ENCODE results near the gene SELENOW.
"Not testable (repeated sequence)": the region's sequence is repeated elsewhere in the genome, so short reads cannot be mapped to it uniquely, and the experiment has no call there.

SELENOW gene

GRCh38 chr19:47786566-47786965 lies 8.1 kb downstream of the SELENOW start:
- DNase-seq (ENCODE audit: low read depth), result no peak

- not testable (repeated sequence) for DNase-seq (ENCODE audit: low read depth)
Measured at GRCh38 chr19:47787307-47787706, 8.8 kb downstream of the SELENOW start.

GRCh38 chr19:47789811-47790210 lies 11.3 kb downstream of the SELENOW start:
- not testable (repeated sequence) for DNase-seq (ENCODE audit: low read depth)

- peak; percentile 76 for DNase-seq (ENCODE audit: low read depth)
Measured at GRCh38 chr19:47790398-47790814, 11.9 kb downstream of the SELENOW start.

GRCh38 chr19:47792616-47793015 lies 14.1 kb downstream of the SELENOW start:
- DNase-seq (ENCODE audit: low read depth), result no peak

GRCh38 chr19:47794526-47794925 lies 16.0 kb downstream of the SELENOW start:
- no peak for DNase-seq (ENCODE audit: low read depth)

- no peak for DNase-seq (ENCODE audit: low read depth)
Measured at GRCh38 chr19:47796785-47797184, 18.3 kb downstream of the SELENOW start.

GRCh38 chr19:47797996-47798903 lies 19.7 kb downstream of the SELENOW start:
- no peak for DNase-seq (ENCODE audit: low read depth)

- no peak for DNase-seq (ENCODE audit: low read depth)
Measured at GRCh38 chr19:47798904-47799266, 20.4 kb downstream of the SELENOW start.

GRCh38 chr19:47801270-47801669 lies 22.8 kb downstream of the SELENOW start:
- DNase-seq (ENCODE audit: low read depth), result no peak

GRCh38 chr19:47802521-47803043 lies 24.1 kb downstream of the SELENOW start:
- no peak for DNase-seq (ENCODE audit: low read depth)

- DNase-seq (ENCODE audit: low read depth), result not testable (repeated sequence)
Measured at GRCh38 chr19:47803148-47803547, 24.6 kb downstream of the SELENOW start.

- DNase-seq (ENCODE audit: low read depth), result not testable (repeated sequence)
Measured at GRCh38 chr19:47803671-47804070, 25.2 kb downstream of the SELENOW start.

- not testable (repeated sequence) for DNase-seq (ENCODE audit: low read depth)
Measured at GRCh38 chr19:47804451-47804850, 25.9 kb downstream of the SELENOW start, which contains the start of gene TPRX1. TPRX1 (minus strand) TSS chr19:47804551; CDS start chr19:47804539, 12 bp downstream.

- DNase-seq (ENCODE audit: low read depth), result no peak
Measured at GRCh38 chr19:47805313-47805712, 26.8 kb downstream of the SELENOW start.

- DNase-seq (ENCODE audit: low read depth), result no peak
Measured at GRCh38 chr19:47806435-47806834, 27.9 kb downstream of the SELENOW start.

- DNase-seq (ENCODE audit: low read depth), result peak; percentile 69
Measured at GRCh38 chr19:47813304-47813994, 34.9 kb downstream of the SELENOW start.

GRCh38 chr19:47813995-47814328 lies 35.5 kb downstream of the SELENOW start:
- no peak for DNase-seq (ENCODE audit: low read depth)

- not testable (repeated sequence) for DNase-seq (ENCODE audit: low read depth)
Measured at GRCh38 chr19:47816270-47816669, 37.8 kb downstream of the SELENOW start.

GRCh38 chr19:47818221-47818620 lies 39.7 kb downstream of the SELENOW start:
- DNase-seq (ENCODE audit: low read depth), result not testable (repeated sequence)

GRCh38 chr19:47819858-47820257 lies 41.4 kb downstream of the SELENOW start:
- DNase-seq (ENCODE audit: low read depth), result no peak

- no peak for DNase-seq (ENCODE audit: low read depth)
Measured at GRCh38 chr19:47820410-47820809, 41.9 kb downstream of the SELENOW start.

- no peak for DNase-seq (ENCODE audit: low read depth)
Measured at GRCh38 chr19:47821460-47822020, 43.0 kb downstream of the SELENOW start, which contains the start of gene CRX. CRX (plus strand) TSS chr19:47821937; CDS start chr19:47834444, 12,507 bp downstream.
